ENCODE results near the gene CINP.

DNA sequence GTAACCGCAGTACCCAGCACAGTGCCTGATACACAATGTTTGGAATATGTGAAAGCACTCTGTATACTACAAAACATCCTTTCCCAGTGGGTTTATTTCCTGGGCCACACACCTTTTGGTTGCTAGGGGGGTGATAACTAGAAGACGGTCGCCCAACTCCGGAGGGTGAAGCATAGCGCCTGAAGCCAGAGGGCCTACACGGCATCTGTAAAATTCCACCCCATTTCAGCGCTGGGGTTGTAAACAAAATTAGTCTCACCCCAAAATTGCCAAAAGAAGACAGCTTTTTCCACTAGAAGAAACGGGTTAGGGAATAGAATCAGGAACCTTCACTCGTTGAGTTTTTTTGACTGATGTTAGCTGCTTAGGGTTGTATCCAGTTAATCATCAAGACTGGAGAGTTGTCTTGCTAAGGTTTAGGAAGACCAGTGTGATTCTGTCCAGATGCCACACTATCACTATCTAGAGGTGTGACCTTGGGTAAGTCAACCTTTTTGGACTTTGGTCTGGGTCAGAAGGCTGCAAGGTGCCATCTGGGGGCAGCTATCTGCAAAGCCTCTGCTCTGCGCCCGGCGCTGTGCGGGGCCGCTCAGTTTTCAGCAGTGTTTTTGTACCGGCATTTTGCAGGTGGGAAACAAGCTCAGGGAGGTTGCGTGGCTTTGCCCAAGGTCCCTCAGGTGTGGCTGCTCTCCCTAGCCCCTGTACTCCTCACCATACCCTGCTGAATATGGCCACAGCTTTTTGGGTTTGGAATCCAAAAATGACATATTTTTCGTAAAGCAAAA is 41.8 kb downstream of the CINP start:
- TF ChIP-seq, protein P1, sequence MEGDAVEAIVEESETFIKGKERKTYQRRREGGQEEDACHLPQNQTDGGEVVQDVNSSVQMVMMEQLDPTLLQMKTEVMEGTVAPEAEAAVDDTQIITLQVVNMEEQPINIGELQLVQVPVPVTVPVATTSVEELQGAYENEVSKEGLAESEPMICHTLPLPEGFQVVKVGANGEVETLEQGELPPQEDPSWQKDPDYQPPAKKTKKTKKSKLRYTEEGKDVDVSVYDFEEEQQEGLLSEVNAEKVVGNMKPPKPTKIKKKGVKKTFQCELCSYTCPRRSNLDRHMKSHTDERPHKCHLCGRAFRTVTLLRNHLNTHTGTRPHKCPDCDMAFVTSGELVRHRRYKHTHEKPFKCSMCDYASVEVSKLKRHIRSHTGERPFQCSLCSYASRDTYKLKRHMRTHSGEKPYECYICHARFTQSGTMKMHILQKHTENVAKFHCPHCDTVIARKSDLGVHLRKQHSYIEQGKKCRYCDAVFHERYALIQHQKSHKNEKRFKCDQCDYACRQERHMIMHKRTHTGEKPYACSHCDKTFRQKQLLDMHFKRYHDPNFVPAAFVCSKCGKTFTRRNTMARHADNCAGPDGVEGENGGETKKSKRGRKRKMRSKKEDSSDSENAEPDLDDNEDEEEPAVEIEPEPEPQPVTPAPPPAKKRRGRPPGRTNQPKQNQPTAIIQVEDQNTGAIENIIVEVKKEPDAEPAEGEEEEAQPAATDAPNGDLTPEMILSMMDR (IDR thresholded peaks at IDR 0.05 in 4 of 5, conservative IDR thresholded peaks at IDR 0.05 in 1 of 5): no peak
- no peak for TF ChIP-seq POLR2A (IDR thresholded peaks at IDR 0.05)
